Large intestine (tissue), 3 donors: ENCODE measurements around the gene ZNF747. TPM values are rescaled to one million over a fixed set of nuclear protein-coding genes. Genes with fewer than 3 reads are reported as not detected.
"Not testable (repeated sequence)": the region's sequence is repeated elsewhere in the genome, so short reads cannot be mapped to it uniquely, and the experiment has no call there.

ENCODE experiments used
- DNase-seq, 2 donors: peaks; one replicate each; pipeline versions ENCODE4 v3.0.0 to v3.0.0-alpha.2; 2013
- H3K27ac ChIP-seq: one replicate; pipeline ENCODE4 v1.5.1; 2013; ENCODE audit warnings: low read length
- H3K27me3 ChIP-seq: 2 replicates; pipeline ENCODE4 v1.6.1; 2013; ENCODE audit warnings: low read length; ENCODE audit not compliant: control insufficient read depth, insufficient read depth
- H3K36me3 ChIP-seq: 2 replicates; pipeline ENCODE4 v1.6.1; 2013; ENCODE audit warnings: low read length; ENCODE audit not compliant: control insufficient read depth, insufficient read depth
- H3K4me1 ChIP-seq: one replicate; pipeline ENCODE4 v1.6.1; 2013; ENCODE audit warnings: low read length; ENCODE audit not compliant: control insufficient read depth, insufficient read depth
- H3K4me3 ChIP-seq: one replicate; pipeline ENCODE4 v1.5.1; 2013; ENCODE audit warnings: low read length
- H3K9me3 ChIP-seq: one replicate; pipeline ENCODE4 v1.6.1; 2013; ENCODE audit warnings: mild to moderate bottlenecking, low read depth, low read length, moderate library complexity; ENCODE audit not compliant: control insufficient read depth
- WGBS: methylation state at CpG from one replicate; pipeline ENCODE4 v1.1.5; 2013; ENCODE audit warnings: low lambda C conversion rate; ENCODE audit not compliant: insufficient coverage; 5-methylcytosine and 5-hydroxymethylcytosine counted together
- polyA plus RNA-seq: library from polyadenylated mRNA; unstranded; fragments of 120-200 nt; gene quantifications from one replicate; pipeline ENCODE4 v1.2.1, GENCODE V29; 2013

The ZNF747 gene
- polyA plus RNA-seq, 1 donor: 9.4 TPM

- no peak for DNase-seq
- peaks cover 53% of the 10 kb centered on the region for H3K4me1 ChIP-seq
- H3K9me3 ChIP-seq: peaks cover 5% of the 10 kb centered on the region
- WGBS: 87% methylated on average over 8 of the region's 8 CpGs
- no peaks in the 10 kb centered on the region for H3K36me3 ChIP-seq
- H3K4me3 ChIP-seq: no peak overlapping the region
- no peaks in the 10 kb centered on the region for H3K27me3 ChIP-seq
- H3K27ac ChIP-seq: no peak overlapping the region
These were observed 11.5 kb upstream of the ZNF747 start for GRCh38 chr16:30546115-30546514.

DNA sequence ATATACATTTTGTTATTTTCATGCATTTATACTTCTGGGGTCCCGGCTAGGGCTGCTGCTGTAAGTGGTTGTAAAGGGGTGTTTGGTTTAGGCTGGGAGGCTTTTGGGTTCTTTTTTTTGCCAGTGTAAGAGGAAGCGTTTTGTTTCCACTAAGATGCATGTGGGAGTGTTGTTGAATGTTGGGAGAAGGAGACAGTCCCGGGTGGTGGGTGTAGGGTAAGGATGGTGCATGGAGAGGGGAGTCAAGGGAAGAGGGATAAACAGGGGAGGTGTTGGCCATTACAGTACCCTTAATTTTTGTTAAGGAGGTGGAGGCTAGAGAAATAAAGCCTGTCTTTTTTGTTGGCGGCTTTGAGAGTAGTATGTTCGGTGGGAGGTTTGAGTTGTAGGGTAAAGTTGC lies 8.4 kb upstream of the ZNF747 start:
- Histone ChIP-seq H3K4me1 (peaks cover 62% of the 10 kb centered on the region), H3K36me3 (no peaks in the 10 kb centered on the region), H3K4me3 (peak overlapping the region; percentile 23), H3K9me3 (peaks cover 5% of the 10 kb centered on the region), H3K27me3 (no peaks in the 10 kb centered on the region), H3K27ac (peak overlapping the region; percentile 86)
- no peak for DNase-seq
- WGBS: 80% methylated on average over 1 of the region's 5 CpGs

DNA sequence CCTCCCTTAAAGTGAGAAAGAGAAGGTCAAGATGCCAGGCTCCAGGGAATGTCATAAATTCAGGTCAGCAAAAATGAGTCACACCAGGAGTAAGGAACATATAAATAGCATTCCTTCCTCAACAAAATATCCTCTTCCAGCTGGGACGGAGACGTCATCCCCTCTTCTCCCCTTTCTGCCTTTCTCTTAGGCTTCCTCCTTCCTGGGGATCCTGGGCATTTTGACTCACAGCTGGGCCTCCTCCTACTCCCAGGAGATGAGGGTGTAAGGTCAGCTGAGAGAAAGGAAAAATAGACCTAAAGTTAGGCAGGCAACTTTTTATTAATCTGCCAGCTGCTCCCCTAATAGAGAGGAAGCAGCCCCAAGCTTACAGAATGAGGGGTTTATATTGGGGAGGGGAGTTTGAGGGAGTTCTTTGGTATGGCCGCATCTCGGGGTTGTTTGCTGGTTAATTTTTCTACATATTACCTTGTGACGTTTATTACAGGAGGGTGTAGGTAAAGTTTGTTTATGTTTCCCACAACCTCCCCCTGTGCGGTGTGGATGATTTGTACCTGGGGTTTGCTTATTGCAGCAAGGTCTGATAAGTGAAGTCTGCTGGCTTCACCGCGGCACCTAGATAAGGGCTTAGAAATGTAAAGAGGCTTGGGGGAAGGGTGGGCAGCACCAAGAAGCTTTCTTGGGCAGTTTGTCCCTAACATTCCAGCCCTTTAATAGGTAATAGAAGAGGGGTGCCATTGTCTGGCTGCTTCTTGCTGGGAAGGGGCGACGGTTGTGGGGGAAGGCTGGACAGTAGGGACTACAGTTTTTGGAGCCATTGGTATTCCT lies 7.1 kb upstream of the ZNF747 start:
- peak overlapping the region; percentile 86 for H3K27ac ChIP-seq
- DNase-seq: peak; percentile 80 to 91

GRCh38 chr16:30540916-30541464 lies 6.3 kb upstream of the ZNF747 start:
- H3K4me3 ChIP-seq, H3K36me3 ChIP-seq, H3K9me3 ChIP-seq, H3K27me3 ChIP-seq: not testable (repeated sequence)
- WGBS: no CpG with 5 or more reads among the region's 9 CpGs
- H3K4me1 ChIP-seq: peaks cover 57% of the 10 kb centered on the region
- DNase-seq: peak; percentile 60 to 80
- H3K27ac ChIP-seq: peak overlapping the region; percentile 86

More for the DNA sequence above, 7.1 kb upstream of the ZNF747 start:
- no peaks in the 10 kb centered on the region for H3K36me3 ChIP-seq
- H3K9me3 ChIP-seq: no peaks in the 10 kb centered on the region
- no peaks in the 10 kb centered on the region for H3K27me3 ChIP-seq
- WGBS: no CpG with 5 or more reads among the region's 10 CpGs
- H3K4me3 ChIP-seq: peak overlapping the region; percentile 28
- peaks cover 57% of the 10 kb centered on the region for H3K4me1 ChIP-seq

DNA sequence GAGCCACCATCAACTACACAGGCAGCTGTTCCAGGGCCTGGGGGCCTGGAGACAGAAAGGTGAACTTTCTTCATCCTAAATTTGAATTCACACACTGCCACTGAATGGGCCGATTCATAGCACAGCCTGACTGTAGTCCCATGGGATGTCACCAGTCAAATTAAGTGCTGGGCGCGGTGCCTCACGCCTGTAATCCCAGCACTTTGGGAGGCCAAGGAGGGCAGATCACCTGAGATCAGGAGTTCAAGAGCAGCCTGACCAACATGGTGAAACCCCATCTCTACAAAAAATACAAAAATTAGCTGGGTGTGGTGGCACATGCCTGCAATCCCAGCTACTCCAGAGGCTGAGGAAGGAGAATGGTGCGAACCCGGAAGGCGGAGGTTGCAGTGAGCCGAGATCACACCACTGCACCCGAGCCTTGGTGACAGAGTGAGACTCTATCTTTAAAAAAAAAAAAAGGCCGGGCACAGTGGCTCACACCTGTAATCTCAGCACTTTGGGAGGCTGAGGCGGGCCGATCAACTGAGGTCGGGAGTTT lies 5.4 kb upstream of the ZNF747 start:
- not testable (repeated sequence) for H3K4me3 ChIP-seq, H3K9me3 ChIP-seq, DNase-seq, H3K36me3 ChIP-seq, H3K27me3 ChIP-seq
- Histone ChIP-seq H3K27ac (peak overlapping the region; percentile 86), H3K4me1 (peaks cover 62% of the 10 kb centered on the region)
- WGBS: no CpG with 5 or more reads among the region's 13 CpGs

DNA sequence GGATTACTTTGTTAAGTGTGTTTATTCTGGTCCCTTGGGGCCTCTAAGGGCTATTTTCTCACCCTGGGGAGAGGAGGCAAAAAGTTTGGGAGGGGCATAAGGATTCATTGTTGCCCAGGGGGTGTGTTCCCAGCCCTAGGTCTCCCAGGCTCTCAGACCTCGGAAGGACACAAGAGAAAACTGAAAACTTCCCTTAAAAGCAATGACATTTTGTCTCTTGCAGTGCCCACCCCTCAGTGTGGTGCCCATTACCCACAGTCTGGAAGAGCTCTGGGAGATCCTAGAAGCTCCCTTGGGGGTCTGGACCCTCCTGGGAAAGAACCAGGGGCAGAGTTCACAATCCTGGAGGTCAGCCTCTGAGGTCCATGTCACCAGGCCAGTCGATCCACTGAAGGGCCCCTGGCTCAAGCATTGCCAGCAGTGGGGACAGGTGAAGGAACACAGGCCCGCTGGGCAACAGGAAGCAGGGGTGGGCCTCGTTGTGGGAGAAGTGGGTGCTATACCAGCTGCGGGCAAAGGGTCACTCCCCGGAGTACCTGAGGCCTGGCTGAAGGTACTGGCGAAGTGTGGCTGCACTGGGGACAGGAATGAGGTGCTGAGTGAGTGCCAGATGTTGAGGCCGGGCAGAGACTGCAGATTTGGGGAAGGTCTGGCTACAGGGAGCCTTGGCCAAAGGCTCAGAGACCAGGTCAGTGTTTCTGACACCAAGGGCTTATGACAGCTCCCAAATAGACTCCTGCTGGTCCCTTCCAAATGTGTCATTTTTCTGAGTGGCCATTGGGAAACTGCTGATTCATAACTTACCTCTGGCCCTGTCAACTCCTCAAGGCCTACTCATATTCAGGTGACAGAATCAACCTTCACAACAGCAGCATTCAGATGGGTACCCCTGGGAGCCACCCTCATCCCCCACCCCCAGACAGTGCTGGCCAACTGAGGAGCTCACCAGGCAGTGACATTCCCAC lies 4.6 kb upstream of the ZNF747 start:
- no peaks in the 10 kb centered on the region for H3K36me3 ChIP-seq
- H3K27ac ChIP-seq: peak overlapping the region; percentile 86
- H3K4me1 ChIP-seq: peaks cover 54% of the 10 kb centered on the region
- H3K9me3 ChIP-seq: no peaks in the 10 kb centered on the region
- DNase-seq: peak in 1 of 2 donors; percentile 55
- no CpG with 5 or more reads among the region's 8 CpGs for WGBS
- no peaks in the 10 kb centered on the region for H3K27me3 ChIP-seq
- H3K4me3 ChIP-seq: no peak overlapping the region

DNA sequence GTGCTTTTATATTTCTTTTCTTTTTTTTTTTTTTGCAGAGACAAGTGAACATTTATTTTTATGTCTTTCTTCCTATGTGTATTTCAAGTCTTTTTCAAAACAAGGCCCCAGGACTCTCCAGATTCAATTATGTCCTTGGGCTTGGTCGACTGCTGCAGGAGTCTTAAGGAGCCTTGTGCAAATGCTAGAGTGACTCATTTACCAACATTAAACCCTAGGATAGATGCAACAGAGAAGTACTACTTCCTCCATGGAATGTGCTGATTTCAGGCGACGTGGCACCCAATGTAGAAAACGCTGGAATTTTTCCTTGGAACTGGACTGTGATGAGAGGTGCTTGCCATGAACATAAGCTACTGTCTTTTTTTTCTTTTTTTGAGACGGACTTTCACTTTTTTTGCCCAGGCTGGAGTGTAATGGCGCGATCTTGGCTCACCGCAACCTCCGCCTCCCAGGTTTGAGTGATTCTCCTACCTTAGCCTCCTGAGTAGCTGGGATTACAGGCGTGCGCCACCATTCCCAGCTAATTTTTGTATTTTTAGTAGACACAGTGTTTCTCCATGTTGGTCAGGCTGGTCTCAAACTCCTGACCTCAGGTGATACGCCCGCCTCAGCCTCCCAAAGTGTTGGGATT lies 1.9 kb upstream of the ZNF747 start:
- H3K4me3 ChIP-seq, H3K9me3 ChIP-seq, H3K27me3 ChIP-seq, DNase-seq: not testable (repeated sequence)
- Histone ChIP-seq H3K4me1 (peaks cover 41% of the 10 kb centered on the region), H3K27ac (peak overlapping the region; percentile 95), H3K36me3 (peaks cover 14% of the 10 kb centered on the region)
- 83% methylated on average over 1 of the region's 13 CpGs for WGBS

DNA sequence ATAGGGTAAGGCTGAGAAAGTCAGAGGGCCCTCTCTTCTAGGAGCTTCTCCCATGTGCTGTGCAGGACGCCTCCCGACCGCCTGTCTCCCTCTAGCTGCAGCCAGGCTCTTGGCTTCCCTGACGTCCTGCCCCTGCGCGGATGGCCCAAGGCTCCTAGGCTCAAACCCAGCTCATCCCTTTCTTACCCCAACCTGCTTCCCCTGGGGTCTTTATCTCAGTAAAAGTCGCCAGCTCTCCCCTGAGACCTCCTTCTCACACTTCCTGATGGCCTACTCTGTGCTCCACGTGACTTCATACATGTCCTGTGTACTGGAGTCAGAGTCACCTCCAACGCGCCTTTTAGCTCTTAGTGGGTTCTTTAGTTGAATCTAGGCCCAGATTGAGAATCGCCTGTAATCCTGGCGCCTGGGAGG lies 1.1 kb upstream of the ZNF747 start:
- 100% methylated on average over 1 of the region's 12 CpGs for WGBS
- Histone ChIP-seq H3K4me3 (peak overlapping the region; percentile 79), H3K27me3 (no peaks in the 10 kb centered on the region), H3K27ac (peak overlapping the region; percentile 95), H3K4me1 (peaks cover 42% of the 10 kb centered on the region), H3K9me3 (peaks cover 4% of the 10 kb centered on the region), H3K36me3 (peaks cover 22% of the 10 kb centered on the region)
- peak; percentile 82 to 86 for DNase-seq

DNA sequence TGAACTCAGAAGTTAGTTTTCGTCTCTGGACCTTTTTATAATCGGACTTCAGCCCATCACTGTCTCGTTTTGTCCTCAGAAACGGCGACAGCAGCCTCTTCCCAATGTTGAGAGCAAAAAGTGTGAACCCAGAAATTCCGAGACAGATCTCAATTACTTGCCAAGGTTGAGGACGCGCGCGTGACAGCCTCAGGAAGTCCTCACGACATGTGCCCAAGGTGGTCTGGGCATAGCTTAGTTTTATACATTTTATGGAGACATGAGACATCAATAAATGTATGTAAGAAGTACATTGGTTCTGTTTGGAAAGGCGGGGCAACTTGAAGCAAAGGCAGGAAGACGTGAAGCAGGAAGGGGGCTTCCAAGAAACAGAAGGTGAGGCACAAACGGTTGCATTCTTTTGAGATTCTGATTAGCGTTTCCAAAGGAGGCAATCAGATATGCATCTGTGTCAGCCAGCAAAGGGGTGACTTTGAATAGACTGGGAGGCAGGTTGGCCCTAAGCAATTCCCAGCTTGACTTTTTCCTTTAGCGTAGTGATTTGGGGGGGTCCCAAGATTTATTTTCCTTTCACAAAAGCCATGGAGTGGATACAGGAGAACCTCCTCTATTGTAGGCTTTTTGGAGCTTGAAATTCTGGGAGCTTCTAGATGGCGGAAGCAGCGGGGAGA lies 583 bp upstream of the ZNF747 start:
- Histone ChIP-seq H3K36me3 (peaks cover 25% of the 10 kb centered on the region), H3K27me3 (no peaks in the 10 kb centered on the region), H3K4me3 (peak overlapping the region; percentile 79), H3K4me1 (peaks cover 42% of the 10 kb centered on the region), H3K27ac (peak overlapping the region; percentile 95), H3K9me3 (peaks cover 4% of the 10 kb centered on the region)
- no peak for DNase-seq
- 0% methylated on average over 1 of the region's 18 CpGs for WGBS
